Neural progenitor cell (in vitro differentiated cells): Measurements from ENCODE around the gene CD2AP.

Experiments used
- EZH2 ChIP-seq: fragments of 200-600 bp; sonication (generic); IDR thresholded peaks from 2 replicates; pipeline ENCODE4 v1.6.1; 2017; ENCODE audit warnings: antibody characterized with exemption, mild to moderate bottlenecking, moderate library complexity
- EZH2phosphoT487 ChIP-seq: fragments of 200-600 bp; sonication (generic); IDR thresholded peaks from 2 replicates; pipeline ENCODE4 v1.6.1; 2017; ENCODE audit warnings: antibody characterized with exemption
- TF ChIP-seq, protein P1 (sequence below): fragments of 200-600 bp; sonication (generic); IDR thresholded peaks from 2 replicates; pipeline ENCODE4 v1.5.1; 2017; ENCODE audit warnings: antibody characterized with exemption, mild to moderate bottlenecking

DNA sequence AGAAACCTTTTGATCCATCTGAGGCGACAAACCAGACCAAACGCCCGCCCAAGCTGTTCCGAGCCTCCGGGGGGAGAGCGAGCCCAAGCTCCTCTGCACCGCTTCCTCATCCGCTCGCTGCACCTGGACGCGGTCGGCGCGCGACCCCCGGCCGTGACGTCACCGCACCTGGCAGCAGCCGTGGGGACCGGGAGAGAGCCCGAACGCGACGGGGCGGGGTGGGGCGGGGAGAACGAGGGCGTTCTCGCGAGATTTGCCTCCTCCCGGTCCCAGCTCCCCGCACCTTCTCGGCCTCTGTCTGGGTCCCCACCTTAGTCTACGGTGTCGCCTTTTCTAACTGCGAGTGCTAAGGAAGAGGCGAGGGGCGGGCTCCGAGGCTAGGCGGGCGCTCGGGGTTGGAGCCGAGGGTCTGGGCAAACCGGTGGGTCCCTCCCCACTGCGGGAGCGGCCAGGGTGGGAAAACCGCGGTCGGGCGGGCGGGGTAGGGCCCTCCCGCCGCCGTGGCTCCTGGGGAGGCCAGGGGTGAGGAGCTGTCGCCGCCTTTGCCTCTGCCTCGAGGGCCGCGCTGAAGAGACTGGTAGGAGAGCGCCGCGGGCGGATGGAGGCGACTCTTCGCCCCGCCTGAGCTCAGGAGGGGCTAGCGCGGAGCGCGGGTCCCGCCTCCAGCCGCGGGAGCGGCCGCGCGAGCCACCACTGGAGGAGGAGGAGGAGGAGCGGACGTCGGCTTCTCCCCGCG, at the start of gene CD2AP:
- TF ChIP-seq, protein P1, sequence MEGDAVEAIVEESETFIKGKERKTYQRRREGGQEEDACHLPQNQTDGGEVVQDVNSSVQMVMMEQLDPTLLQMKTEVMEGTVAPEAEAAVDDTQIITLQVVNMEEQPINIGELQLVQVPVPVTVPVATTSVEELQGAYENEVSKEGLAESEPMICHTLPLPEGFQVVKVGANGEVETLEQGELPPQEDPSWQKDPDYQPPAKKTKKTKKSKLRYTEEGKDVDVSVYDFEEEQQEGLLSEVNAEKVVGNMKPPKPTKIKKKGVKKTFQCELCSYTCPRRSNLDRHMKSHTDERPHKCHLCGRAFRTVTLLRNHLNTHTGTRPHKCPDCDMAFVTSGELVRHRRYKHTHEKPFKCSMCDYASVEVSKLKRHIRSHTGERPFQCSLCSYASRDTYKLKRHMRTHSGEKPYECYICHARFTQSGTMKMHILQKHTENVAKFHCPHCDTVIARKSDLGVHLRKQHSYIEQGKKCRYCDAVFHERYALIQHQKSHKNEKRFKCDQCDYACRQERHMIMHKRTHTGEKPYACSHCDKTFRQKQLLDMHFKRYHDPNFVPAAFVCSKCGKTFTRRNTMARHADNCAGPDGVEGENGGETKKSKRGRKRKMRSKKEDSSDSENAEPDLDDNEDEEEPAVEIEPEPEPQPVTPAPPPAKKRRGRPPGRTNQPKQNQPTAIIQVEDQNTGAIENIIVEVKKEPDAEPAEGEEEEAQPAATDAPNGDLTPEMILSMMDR, result peak; percentile 23
- TF ChIP-seq EZH2 (no peak), EZH2phosphoT487 (no peak)
